Measurements from ENCODE around the gene PPP2R5A. TPM values are rescaled to one million over a fixed set of nuclear protein-coding genes. Genes with fewer than 3 reads are reported as not detected.
"Not testable (repeated sequence)": the region's sequence is repeated elsewhere in the genome, so short reads cannot be mapped to it uniquely, and the experiment has no call there.

PPP2R5A gene
- total RNA-seq, 1 donor from 2014 or later: 10.7 TPM

DNA sequence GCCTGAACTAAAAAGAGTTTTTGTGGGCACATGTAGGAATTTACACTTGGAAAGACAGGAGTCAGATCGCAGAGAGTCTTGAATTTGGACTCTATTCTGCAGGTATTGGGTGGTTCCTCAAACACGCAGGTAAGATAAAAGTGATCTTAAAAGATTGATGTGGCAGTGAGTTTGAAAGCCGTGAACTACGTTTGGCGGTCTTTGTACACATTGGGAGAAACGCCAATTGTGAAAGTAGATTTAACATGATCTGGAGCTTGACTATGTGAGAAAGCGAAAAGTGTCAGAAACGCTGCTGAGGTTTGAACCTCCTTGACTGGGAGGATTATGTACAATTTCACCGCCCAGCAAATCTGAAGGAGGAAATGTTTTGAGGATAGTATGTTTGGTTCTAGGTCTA, 1.5 kb upstream of the PPP2R5A start:
- TF ChIP-seq, protein P1, sequence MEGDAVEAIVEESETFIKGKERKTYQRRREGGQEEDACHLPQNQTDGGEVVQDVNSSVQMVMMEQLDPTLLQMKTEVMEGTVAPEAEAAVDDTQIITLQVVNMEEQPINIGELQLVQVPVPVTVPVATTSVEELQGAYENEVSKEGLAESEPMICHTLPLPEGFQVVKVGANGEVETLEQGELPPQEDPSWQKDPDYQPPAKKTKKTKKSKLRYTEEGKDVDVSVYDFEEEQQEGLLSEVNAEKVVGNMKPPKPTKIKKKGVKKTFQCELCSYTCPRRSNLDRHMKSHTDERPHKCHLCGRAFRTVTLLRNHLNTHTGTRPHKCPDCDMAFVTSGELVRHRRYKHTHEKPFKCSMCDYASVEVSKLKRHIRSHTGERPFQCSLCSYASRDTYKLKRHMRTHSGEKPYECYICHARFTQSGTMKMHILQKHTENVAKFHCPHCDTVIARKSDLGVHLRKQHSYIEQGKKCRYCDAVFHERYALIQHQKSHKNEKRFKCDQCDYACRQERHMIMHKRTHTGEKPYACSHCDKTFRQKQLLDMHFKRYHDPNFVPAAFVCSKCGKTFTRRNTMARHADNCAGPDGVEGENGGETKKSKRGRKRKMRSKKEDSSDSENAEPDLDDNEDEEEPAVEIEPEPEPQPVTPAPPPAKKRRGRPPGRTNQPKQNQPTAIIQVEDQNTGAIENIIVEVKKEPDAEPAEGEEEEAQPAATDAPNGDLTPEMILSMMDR (IDR thresholded peaks at IDR 0.05; ENCODE audit: unreplicated experiment): no peak
- DNase-seq (ENCODE audit: low spot score in 2 of 2, unreplicated experiment in 2 of 2): no peak
- Mint-ChIP-seq H3K9me3 (no peaks in the 10 kb centered on the region), H3K27ac (peak overlapping the region; percentile 40), H3K4me3 (peak overlapping the region; percentile 88), H3K4me1 (peaks cover 17% of the 10 kb centered on the region), H3K27me3 (ENCODE audit: low read depth) (no peaks in the 10 kb centered on the region), H3K36me3 (no peaks in the 10 kb centered on the region)

DNA sequence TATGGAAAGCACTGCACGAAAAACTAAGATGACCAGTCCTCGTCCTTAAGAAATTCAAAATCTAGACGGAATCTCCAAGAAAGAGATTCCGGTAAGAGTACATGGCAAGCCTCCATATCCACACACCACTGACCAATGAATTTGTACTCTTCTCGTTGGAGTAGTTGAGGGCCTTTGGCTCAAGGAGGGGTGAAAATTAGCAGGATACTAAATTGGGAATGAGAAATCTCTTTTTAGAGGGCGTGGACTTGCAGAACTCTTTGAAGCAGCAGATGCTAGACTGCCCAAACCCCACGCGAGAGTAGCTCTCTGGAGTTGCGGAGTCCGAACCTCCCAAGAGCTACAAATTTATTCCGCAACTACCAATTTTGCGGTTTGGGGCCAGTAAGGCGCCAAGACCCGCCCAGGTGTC, 872 bp upstream of the PPP2R5A start:
- Mint-ChIP-seq H3K27ac (peak overlapping the region; percentile 100), H3K4me1 (peaks cover 18% of the 10 kb centered on the region), H3K27me3 (ENCODE audit: low read depth) (no peaks in the 10 kb centered on the region), H3K4me3 (peak overlapping the region; percentile 88), H3K9me3 (no peaks in the 10 kb centered on the region), H3K36me3 (no peaks in the 10 kb centered on the region)
- DNase-seq (ENCODE audit: low spot score in 2 of 2, unreplicated experiment in 2 of 2): no peak
- TF ChIP-seq, protein P1 (IDR thresholded peaks at IDR 0.05; ENCODE audit: unreplicated experiment): no peak

DNA sequence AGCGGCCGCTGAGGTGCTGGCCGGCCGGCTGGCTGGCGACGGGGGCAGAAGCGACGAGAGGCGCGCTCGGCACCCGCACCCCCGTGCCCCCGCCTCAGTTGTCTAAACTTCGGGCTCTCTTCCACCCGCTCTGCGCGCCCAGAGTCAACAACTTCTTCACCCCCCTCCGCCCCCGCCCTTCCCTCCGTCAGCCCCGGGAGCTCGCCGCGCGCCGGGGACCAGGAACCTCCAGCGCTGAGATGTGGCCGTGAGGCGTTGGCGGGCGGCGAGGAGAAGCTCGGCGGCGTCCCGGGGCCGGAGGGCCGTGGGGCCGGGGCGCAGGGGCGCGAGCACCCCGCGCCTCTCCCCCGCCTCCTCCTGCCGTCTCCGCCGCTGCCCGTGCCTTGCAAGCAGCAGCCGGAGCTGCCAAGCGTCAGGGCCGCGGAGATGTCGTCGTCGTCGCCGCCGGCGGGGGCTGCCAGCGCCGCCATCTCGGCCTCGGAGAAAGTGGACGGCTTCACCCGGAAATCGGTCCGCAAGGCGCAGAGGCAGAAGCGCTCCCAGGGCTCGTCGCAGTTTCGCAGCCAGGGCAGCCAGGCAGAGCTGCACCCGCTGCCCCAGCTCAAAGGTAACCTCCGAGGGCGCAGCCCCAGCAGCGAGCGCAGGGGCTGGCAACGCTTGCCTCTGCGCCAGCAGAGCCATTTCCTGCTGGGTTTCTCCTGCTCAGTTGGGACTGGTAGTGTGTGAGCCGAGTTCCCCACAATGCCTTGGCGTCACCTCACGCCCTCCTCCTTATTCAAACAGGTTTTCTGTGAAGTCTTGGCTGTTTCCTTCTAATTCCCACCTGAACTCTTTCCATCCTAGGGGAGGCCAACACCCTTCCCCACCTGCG, 710 bp downstream of the PPP2R5A start:
- DNase-seq (ENCODE audit: low spot score in 2 of 2, unreplicated experiment in 2 of 2): peak; percentile 41 to 72
- H3K36me3 Mint-ChIP-seq: no peaks in the 10 kb centered on the region
- H3K4me1 Mint-ChIP-seq: peaks cover 22% of the 10 kb centered on the region
- H3K27me3 Mint-ChIP-seq (ENCODE audit: low read depth): no peaks in the 10 kb centered on the region
- H3K9me3 Mint-ChIP-seq: no peaks in the 10 kb centered on the region
- H3K4me3 Mint-ChIP-seq: peak overlapping the region; percentile 88
- TF ChIP-seq, protein P1 (IDR thresholded peaks at IDR 0.05; ENCODE audit: unreplicated experiment): no peak
- peak overlapping the region; percentile 93 for H3K27ac Mint-ChIP-seq

DNA sequence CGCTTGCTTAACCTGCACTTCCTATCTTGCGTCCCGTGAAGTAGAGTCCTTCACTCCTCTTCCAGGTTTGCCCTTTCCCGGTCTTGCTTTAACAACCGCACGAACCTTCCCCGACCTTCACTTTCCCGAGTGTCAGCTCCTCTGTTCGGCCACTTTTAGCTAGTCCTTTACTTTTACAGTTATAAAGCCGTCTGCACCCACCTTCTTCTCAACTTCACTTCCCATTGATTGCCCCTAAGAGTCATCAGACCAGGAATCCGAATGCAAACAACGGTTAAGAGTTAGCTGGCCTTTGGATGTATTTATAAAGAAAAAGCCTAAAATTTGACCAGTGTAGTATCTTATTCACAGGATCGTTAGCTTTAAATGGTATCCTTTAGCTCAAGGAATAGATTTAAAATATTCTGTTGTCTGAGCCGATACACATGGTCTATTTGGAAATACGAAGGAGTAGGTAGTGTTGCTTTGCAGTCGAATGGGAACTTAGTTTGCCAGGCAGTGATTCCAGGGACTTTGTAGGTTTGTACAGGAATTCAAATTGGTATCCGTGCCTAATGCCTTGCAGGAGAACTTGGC, 1.4 kb downstream of the PPP2R5A start:
- H3K4me3 Mint-ChIP-seq: peak overlapping the region; percentile 88
- TF ChIP-seq, protein P1 (IDR thresholded peaks at IDR 0.05; ENCODE audit: unreplicated experiment): no peak

DNA sequence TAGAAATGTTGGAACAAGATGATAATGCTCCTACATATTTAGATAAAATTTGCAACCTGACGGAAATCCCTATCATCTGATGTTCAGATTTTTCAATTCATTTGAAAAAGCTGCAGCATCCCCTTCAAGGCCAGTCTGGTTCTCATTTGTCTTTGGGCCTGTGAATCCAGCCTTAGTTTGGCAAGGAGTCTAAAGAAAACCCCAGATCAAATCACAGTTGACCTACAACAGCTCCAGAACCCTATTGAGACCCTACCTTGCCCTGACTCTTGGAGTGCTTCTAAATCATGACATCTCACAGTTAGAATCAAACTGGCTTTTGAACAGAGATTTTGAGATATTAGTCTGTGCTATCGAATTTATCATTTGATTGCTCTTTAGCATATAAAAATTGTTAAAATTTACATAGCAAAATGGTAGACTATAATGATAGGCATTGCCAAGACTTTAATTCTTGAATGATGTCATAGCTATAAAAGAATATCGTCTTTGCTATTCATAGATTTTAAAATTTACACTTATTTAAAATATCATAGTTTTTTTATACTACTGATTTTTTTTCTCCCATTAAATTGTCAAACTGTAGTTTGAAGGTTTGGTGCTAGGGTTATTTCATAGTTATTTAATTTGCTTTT, 2.2 kb downstream of the PPP2R5A start:
- peak overlapping the region; percentile 88 for H3K4me3 Mint-ChIP-seq
- no peak overlapping the region for H3K27ac Mint-ChIP-seq
- peaks cover 29% of the 10 kb centered on the region for H3K4me1 Mint-ChIP-seq
- DNase-seq (ENCODE audit: low spot score in 2 of 2, unreplicated experiment in 2 of 2): no peak
- no peaks in the 10 kb centered on the region for H3K9me3 Mint-ChIP-seq
- H3K27me3 Mint-ChIP-seq (ENCODE audit: low read depth): no peaks in the 10 kb centered on the region
- H3K36me3 Mint-ChIP-seq: no peaks in the 10 kb centered on the region
- TF ChIP-seq, protein P1 (IDR thresholded peaks at IDR 0.05; ENCODE audit: unreplicated experiment): no peak

More for the DNA sequence above, 1.4 kb downstream of the PPP2R5A start:
- no peak for DNase-seq (ENCODE audit: low spot score in 2 of 2, unreplicated experiment in 2 of 2)
- H3K27me3 Mint-ChIP-seq (ENCODE audit: low read depth): no peaks in the 10 kb centered on the region
- H3K9me3 Mint-ChIP-seq: no peaks in the 10 kb centered on the region
- no peaks in the 10 kb centered on the region for H3K36me3 Mint-ChIP-seq
- H3K27ac Mint-ChIP-seq: peak overlapping the region; percentile 93
- H3K4me1 Mint-ChIP-seq: peaks cover 29% of the 10 kb centered on the region

DNA sequence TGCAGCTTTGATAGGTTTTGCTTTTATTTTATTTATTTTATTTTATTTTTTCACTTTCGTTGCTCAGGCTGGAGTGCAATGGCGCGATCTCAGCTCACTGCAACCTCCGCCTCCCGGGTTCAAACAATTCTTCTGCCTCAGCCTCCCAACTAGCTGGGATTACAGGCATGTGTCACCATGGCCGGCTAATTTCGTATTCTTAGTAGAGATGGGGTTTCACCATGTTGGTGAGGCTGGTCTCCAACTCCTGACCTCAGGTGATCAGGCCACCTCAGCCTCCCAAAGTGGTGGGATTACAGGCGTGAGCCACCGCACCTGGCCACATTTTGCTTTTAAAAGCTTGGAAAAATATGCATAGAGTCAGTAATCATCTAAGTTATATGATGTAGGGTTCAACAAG, 2.8 kb downstream of the PPP2R5A start:
- H3K9me3 Mint-ChIP-seq; H3K27ac Mint-ChIP-seq; DNase-seq (ENCODE audit: low spot score in 2 of 2, unreplicated experiment in 2 of 2); H3K36me3 Mint-ChIP-seq; H3K27me3 Mint-ChIP-seq (ENCODE audit: low read depth): not testable (repeated sequence)
- Mint-ChIP-seq H3K4me3 (peak overlapping the region; percentile 26), H3K4me1 (peaks cover 29% of the 10 kb centered on the region)
